ENCODE results near the gene ASIC5. TPM values are rescaled to one million over a fixed set of nuclear protein-coding genes. Genes with fewer than 3 reads are reported as not detected.

Gene ASIC5
- total and polyA plus RNA-seq, 8 donors: 0.07 TPM; not detected in 7

DNA sequence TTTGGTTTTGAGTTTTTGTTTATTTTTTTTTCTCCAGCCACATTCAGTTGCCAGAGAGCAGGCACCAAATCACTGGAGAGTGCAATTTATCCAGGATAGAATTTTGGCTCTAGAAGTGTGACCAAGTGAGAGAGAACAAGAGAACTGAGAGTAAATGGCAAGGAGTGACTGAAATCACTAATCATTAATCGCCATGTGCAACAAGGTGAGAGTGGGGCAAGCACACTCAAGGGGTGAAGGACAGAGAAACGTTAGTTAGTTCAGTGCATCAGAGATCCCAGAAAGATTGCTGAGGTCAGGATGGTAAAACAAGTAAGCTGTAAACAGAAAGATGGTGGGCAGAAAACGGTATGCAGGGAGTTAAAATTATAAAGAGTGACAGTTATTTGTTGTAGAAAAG lies 17.8 kb upstream of the ASIC5 start:
- no peaks in the 10 kb centered on the region for H3K9me3 ChIP-seq
- no peak for ATAC-seq
- H3K27ac ChIP-seq: no peak overlapping the region
- H3K27me3 ChIP-seq: no peaks in the 10 kb centered on the region
- no peak overlapping the region for H3K4me3 ChIP-seq
- TF ChIP-seq, protein P1, sequence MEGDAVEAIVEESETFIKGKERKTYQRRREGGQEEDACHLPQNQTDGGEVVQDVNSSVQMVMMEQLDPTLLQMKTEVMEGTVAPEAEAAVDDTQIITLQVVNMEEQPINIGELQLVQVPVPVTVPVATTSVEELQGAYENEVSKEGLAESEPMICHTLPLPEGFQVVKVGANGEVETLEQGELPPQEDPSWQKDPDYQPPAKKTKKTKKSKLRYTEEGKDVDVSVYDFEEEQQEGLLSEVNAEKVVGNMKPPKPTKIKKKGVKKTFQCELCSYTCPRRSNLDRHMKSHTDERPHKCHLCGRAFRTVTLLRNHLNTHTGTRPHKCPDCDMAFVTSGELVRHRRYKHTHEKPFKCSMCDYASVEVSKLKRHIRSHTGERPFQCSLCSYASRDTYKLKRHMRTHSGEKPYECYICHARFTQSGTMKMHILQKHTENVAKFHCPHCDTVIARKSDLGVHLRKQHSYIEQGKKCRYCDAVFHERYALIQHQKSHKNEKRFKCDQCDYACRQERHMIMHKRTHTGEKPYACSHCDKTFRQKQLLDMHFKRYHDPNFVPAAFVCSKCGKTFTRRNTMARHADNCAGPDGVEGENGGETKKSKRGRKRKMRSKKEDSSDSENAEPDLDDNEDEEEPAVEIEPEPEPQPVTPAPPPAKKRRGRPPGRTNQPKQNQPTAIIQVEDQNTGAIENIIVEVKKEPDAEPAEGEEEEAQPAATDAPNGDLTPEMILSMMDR (IDR thresholded peaks at IDR 0.05): no peak
- intact Hi-C loops (cut with DNase I): no loop called here
- no peaks in the 10 kb centered on the region for H3K4me1 ChIP-seq
- no peak for DNase-seq
- no peaks in the 10 kb centered on the region for H3K36me3 ChIP-seq

DNA sequence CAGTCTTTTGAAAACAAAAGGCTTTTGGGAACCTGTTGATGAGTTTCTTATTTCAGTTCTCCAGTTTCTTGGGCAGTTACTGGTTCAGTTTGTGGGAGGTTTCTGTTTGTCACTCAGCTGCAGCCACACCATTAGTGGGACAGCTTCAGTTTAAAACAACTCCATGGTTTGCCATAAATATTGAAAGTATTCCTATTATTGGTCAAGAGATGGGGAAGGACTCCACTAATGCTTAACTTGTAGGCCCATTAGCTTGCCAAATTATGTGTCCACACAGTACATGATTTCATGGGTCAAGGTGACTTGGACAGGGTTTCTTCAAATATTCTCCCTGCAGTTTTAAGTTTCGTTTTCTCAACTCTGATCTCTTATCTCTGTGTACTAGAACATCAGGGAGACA lies 15.5 kb upstream of the ASIC5 start:
- Histone ChIP-seq H3K36me3 (no peaks in the 10 kb centered on the region), H3K9me3 (peaks cover 0 to 6% of the 10 kb centered on the region in 2 donors), H3K4me1 (no peaks in the 10 kb centered on the region), H3K4me3 (no peak overlapping the region), H3K27ac (no peak overlapping the region), H3K27me3 (no peaks in the 10 kb centered on the region)
- TF ChIP-seq, protein P1 (IDR thresholded peaks at IDR 0.05): no peak
- DNase-seq (no peak), ATAC-seq (no peak)
- intact Hi-C loops (cut with DNase I): no loop called here

DNA sequence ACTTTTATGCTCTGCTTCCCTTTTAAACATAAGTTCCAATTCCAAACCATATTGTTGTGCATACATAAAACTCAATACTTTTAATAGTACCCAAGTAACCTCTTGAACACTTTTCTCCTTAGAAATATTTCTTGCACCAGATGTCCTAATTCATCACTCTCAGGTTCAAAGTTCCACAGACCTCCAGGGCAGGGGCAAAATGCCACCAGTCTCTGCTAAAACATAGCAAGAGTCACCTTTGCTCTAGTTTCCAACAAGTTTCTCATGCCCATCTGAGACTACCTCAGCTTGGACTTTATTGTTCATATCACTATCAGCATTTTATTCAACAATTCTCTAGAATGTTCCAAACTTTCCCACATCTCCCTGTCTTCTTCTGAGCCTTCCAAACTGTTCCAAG lies 13.7 kb upstream of the ASIC5 start:
- intact Hi-C loops (cut with DNase I): no loop called here
- DNase-seq: no peak
- peaks cover 0 to 21% of the 10 kb centered on the region in 2 donors for H3K9me3 ChIP-seq
- no peaks in the 10 kb centered on the region for H3K36me3 ChIP-seq
- H3K4me3 ChIP-seq: no peak overlapping the region
- TF ChIP-seq, protein P1 (IDR thresholded peaks at IDR 0.05): no peak
- H3K4me1 ChIP-seq: no peaks in the 10 kb centered on the region
- no peaks in the 10 kb centered on the region for H3K27me3 ChIP-seq
- no peak for ATAC-seq
- no peak overlapping the region for H3K27ac ChIP-seq

DNA sequence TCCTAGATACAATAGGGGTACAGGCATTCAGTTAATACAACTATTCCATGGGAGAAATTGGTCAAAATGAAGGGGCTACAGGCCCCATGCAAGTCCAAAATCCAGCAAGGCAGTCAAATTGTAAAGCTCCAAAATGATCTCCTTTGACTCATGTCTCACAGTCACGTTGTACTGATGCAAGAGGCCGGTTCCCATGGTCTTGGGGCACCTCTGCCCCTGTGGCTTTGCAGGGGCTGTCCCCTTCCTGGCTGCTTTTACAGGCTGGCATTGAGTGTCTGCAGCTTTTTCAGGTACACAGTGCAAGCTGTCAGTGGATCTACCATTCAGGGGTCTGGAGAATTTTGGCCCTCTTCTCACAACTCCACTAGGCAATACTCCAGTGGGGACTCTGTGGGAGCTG lies 12.5 kb upstream of the ASIC5 start:
- no peak for DNase-seq
- intact Hi-C loops (cut with DNase I): no loop called here
- Histone ChIP-seq H3K36me3 (no peaks in the 10 kb centered on the region), H3K27ac (no peak overlapping the region), H3K4me3 (no peak overlapping the region), H3K27me3 (no peaks in the 10 kb centered on the region), H3K9me3 (peaks cover 0 to 28% of the 10 kb centered on the region in 2 donors), H3K4me1 (no peaks in the 10 kb centered on the region)
- TF ChIP-seq, protein P1 (IDR thresholded peaks at IDR 0.05): no peak
- no peak for ATAC-seq

DNA sequence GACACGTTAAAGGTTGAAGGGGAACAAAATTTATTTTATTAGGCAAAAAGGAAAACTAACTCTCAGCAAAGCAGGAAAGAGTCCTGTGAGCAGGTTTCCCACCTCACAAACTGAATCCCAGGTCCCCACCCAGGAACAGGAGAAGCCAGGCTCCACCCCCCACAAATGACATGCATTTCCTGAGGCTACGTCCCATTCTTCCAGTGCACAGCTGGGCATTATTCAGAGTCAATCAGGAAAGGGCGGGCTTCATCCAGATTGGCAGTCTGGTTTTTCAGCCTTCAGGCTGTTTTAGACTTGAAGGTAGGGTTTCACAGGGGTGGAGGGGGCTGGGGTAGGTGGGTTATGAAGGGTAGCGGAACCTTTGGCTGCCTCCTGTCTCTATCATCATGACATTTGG lies 11.9 kb upstream of the ASIC5 start:
- Histone ChIP-seq H3K4me3 (no peak overlapping the region), H3K4me1 (no peaks in the 10 kb centered on the region), H3K27me3 (no peaks in the 10 kb centered on the region), H3K9me3 (peaks cover 0 to 28% of the 10 kb centered on the region in 2 donors), H3K27ac (no peak overlapping the region), H3K36me3 (no peaks in the 10 kb centered on the region)
- intact Hi-C loops (cut with DNase I): no loop called here
- DNase-seq (no peak), ATAC-seq (no peak)
- TF ChIP-seq, protein P1 (IDR thresholded peaks at IDR 0.05): no peak

Data from left lung (tissue), 10 donors.